Type B pancreatic cell (in vitro differentiated cells): ENCODE data around the gene TMEM212. TPM values are rescaled to one million over a fixed set of nuclear protein-coding genes. Genes with fewer than 3 reads are reported as not detected.

Source experiments
- DNase-seq: peaks from one replicate; pipeline ENCODE4 v3.0.0; 2021; ENCODE audit warnings: mixed read lengths; ENCODE audit not compliant: unreplicated experiment; ENCODE audit errors: extremely low spot score
- H3K27ac Mint-ChIP-seq: 2 replicates; pipeline ENCODE4 v1.8.0; 2021; ENCODE audit warnings: mild to moderate bottlenecking, mixed read lengths
- H3K27me3 Mint-ChIP-seq: 2 replicates; pipeline ENCODE4 v1.8.0; 2021; ENCODE audit warnings: mixed read lengths
- H3K36me3 Mint-ChIP-seq: 2 replicates; pipeline ENCODE4 v1.8.0; 2021; ENCODE audit warnings: mixed read lengths
- H3K4me1 Mint-ChIP-seq: one replicate; pipeline ENCODE4 v1.8.0; 2021; ENCODE audit warnings: mixed read lengths; ENCODE audit not compliant: unreplicated experiment
- H3K4me3 Mint-ChIP-seq: 2 replicates; pipeline ENCODE4 v1.8.0; 2021; ENCODE audit warnings: mild to moderate bottlenecking, mixed read lengths
- H3K9me3 Mint-ChIP-seq: 2 replicates; pipeline ENCODE4 v1.8.0; 2021; ENCODE audit warnings: mixed read lengths
- long read RNA-seq: library from polyadenylated mRNA; unstranded; transcript quantifications from one replicate; pipeline ENCODE4 v2.0.0, GENCODE V29; 2020
- total RNA-seq: library from RNA; stranded (reverse); gene quantifications from 2 replicates; pipeline ENCODE4 v1.2.1, GENCODE V29; 2021; ENCODE audit warnings: low replicate concordance
- TF ChIP-seq, protein P1 (sequence below): fragments of 200-600 bp; sonication (generic); conservative IDR thresholded peaks from 2 replicates; pipeline ENCODE4 v1.5.0; 2021; ENCODE audit warnings: antibody characterized with exemption, mild to moderate bottlenecking

Gene TMEM212
- not detected in 2 replicates for total RNA-seq
- long read RNA-seq: 0 reads

DNA sequence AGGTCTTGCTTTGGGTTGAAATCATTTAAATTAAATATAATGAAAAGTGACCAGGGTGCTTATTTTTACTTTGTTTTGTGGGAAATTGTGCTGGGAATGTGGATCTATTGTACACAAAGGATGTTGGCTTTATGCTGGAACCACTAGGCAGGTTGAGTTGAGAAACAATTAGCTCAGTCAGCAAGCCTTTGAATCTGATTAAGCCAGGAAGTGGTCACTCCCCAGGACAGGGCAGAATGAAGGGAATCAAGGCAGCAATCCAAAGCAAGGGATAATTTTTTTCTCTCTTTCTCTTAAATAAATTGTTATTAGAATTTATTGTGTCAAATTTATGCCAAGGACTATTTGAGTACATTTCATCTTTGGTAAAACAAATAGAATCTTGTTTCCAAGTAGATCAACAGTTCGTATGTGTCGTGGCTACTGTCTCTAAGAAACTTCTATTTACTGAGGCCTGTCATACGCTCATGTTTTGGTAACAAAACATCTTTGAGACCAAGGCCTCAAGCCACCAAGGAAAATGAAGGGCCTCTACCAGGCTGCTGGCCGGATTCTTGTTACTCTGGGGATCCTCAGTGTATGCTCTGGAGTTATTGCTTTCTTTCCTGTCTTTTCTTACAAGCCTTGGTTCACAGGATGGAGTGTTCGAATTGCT lies at the start of gene TMEM212:
TSS of gene TMEM212 (plus strand) at position 486 of the 655 bp plus-strand sequence. CDS start at position 521, 35 bp downstream.
- H3K4me3 Mint-ChIP-seq: no peak within 1 kb of the TSS
- no peaks in the 10 kb centered on the region for H3K36me3 Mint-ChIP-seq
- peaks cover 18% of the 10 kb centered on the region for H3K4me1 Mint-ChIP-seq
- no peak within 1 kb of the TSS for H3K27ac Mint-ChIP-seq
- no peak for DNase-seq
- H3K27me3 Mint-ChIP-seq: no peaks in the 10 kb centered on the region
- H3K9me3 Mint-ChIP-seq: peaks cover 5% of the 10 kb centered on the region
- TF ChIP-seq, protein P1, sequence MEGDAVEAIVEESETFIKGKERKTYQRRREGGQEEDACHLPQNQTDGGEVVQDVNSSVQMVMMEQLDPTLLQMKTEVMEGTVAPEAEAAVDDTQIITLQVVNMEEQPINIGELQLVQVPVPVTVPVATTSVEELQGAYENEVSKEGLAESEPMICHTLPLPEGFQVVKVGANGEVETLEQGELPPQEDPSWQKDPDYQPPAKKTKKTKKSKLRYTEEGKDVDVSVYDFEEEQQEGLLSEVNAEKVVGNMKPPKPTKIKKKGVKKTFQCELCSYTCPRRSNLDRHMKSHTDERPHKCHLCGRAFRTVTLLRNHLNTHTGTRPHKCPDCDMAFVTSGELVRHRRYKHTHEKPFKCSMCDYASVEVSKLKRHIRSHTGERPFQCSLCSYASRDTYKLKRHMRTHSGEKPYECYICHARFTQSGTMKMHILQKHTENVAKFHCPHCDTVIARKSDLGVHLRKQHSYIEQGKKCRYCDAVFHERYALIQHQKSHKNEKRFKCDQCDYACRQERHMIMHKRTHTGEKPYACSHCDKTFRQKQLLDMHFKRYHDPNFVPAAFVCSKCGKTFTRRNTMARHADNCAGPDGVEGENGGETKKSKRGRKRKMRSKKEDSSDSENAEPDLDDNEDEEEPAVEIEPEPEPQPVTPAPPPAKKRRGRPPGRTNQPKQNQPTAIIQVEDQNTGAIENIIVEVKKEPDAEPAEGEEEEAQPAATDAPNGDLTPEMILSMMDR: no peak

DNA sequence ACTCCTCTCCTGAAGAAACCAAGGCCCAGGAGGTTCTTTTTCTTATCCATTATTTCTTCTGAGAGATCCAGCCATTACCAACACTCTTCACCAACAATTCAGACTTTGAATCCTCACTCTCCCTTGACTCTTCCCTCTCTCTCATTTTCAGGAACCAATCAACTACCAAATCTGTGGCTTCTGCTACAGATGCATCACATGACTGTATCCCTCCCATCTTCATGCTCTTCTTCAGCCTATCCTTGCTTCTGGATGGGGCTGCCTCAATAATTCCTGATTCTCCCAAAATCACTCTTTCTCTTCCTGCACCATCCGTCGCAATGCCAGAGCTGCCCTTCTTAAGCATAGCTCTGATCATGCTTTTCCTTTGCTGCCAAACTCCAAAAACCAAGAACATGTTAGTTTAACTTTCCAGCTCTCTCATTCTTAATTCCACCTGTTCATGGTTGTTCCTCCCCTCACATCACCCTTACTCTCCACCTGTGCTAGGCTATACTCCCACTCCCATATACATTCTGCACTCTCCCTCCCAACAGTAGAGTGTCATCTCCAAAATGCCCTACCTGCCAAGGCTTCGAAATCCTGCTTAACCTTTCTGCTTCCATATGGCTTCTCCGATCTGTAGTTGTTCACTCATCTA lies 46.4 kb upstream of the TMEM212 start:
- Mint-ChIP-seq H3K4me3 (no peak overlapping the region), H3K9me3 (no peaks in the 10 kb centered on the region), H3K4me1 (peaks cover 3% of the 10 kb centered on the region), H3K27me3 (no peaks in the 10 kb centered on the region), H3K27ac (no peak overlapping the region), H3K36me3 (no peaks in the 10 kb centered on the region)
- TF ChIP-seq, protein P1: no peak
- DNase-seq: no peak

DNA sequence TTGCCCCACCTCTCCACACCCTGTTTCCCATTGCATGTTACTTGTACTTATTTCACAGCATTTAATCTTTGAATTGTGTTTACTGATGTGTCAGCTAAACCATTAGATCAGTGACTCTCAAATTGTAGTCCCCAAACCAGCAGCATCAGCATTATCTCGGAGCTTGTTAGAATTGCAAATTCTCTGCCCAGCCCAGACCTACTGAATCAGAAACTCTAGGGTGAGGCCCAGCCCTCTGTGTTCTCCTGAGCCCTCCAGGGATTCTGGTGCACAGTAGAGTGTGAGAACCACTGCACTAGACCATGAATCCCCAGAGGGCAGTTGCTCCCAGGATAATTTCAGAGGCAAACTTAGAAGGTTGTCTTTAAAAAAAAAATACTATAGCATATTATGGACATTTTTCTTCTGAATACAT lies 45.9 kb upstream of the TMEM212 start:
- Mint-ChIP-seq H3K9me3 (no peaks in the 10 kb centered on the region), H3K27ac (no peak overlapping the region)
- DNase-seq: no peak

DNA sequence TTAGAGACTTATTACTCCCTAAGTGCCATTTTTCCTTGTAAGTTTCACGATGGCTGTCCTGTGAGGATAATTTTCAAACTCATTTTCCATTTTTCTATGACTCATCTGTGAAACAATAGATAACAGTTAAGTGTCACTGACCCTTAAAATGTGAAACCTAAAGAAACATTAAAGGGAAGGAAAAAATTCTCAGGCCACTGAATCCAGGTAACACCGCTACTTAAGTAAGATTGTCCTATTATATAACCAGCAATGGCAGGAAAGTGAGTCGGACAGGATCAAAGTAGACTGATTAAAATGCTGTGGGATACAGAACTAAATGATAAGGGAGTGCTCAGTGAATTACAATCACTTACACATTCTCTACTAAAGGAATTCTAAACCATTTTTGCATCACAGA lies 45.3 kb upstream of the TMEM212 start:
- Mint-ChIP-seq H3K36me3 (no peaks in the 10 kb centered on the region), H3K27me3 (no peaks in the 10 kb centered on the region), H3K9me3 (no peaks in the 10 kb centered on the region), H3K4me3 (no peak overlapping the region), H3K4me1 (peaks cover 13% of the 10 kb centered on the region), H3K27ac (no peak overlapping the region)
- TF ChIP-seq, protein P1: no peak
- DNase-seq: no peak

More for the DNA sequence above, 45.9 kb upstream of the TMEM212 start:
- Mint-ChIP-seq H3K36me3 (no peaks in the 10 kb centered on the region), H3K4me1 (peaks cover 8% of the 10 kb centered on the region), H3K4me3 (no peak overlapping the region), H3K27me3 (no peaks in the 10 kb centered on the region)
- TF ChIP-seq, protein P1: no peak

DNA sequence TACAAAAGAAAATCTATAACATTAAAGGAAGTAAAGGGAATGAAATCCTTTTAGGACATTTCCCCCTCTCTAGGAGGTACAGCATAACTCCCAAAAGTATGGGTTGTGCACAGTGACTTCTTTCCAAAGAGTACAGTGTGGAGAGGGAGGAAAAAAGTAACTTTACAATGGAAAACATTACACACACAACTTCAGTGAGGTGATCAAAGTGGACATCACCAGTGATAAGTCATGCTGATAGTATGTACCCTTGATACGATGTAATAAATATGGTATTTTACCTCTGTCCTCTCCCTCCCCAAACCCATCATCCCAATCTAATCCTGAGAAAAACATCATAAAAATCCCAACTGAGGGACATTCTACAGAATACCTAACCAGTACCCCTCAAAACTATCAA lies 43.6 kb upstream of the TMEM212 start:
- H3K4me1 Mint-ChIP-seq: peaks cover 20% of the 10 kb centered on the region
- H3K27me3 Mint-ChIP-seq: no peaks in the 10 kb centered on the region
- H3K36me3 Mint-ChIP-seq: no peaks in the 10 kb centered on the region
- TF ChIP-seq, protein P1: no peak
- H3K27ac Mint-ChIP-seq: no peak overlapping the region
- H3K9me3 Mint-ChIP-seq: no peaks in the 10 kb centered on the region
- H3K4me3 Mint-ChIP-seq: no peak overlapping the region
- DNase-seq: no peak
